HG03354 (cell line): ENCODE measurements around the gene RFNG.

Experiments
- ATAC-seq: cut with Tn5 transposase; IDR thresholded peaks from one replicate; pipeline ENCODE4 v1.9.1; 2021; ENCODE audit warnings: mild to moderate bottlenecking; ENCODE audit not compliant: unreplicated experiment, poor library complexity, severe bottlenecking

Gene RFNG, protein sequence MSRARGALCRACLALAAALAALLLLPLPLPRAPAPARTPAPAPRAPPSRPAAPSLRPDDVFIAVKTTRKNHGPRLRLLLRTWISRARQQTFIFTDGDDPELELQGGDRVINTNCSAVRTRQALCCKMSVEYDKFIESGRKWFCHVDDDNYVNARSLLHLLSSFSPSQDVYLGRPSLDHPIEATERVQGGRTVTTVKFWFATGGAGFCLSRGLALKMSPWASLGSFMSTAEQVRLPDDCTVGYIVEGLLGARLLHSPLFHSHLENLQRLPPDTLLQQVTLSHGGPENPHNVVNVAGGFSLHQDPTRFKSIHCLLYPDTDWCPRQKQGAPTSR

DNA sequence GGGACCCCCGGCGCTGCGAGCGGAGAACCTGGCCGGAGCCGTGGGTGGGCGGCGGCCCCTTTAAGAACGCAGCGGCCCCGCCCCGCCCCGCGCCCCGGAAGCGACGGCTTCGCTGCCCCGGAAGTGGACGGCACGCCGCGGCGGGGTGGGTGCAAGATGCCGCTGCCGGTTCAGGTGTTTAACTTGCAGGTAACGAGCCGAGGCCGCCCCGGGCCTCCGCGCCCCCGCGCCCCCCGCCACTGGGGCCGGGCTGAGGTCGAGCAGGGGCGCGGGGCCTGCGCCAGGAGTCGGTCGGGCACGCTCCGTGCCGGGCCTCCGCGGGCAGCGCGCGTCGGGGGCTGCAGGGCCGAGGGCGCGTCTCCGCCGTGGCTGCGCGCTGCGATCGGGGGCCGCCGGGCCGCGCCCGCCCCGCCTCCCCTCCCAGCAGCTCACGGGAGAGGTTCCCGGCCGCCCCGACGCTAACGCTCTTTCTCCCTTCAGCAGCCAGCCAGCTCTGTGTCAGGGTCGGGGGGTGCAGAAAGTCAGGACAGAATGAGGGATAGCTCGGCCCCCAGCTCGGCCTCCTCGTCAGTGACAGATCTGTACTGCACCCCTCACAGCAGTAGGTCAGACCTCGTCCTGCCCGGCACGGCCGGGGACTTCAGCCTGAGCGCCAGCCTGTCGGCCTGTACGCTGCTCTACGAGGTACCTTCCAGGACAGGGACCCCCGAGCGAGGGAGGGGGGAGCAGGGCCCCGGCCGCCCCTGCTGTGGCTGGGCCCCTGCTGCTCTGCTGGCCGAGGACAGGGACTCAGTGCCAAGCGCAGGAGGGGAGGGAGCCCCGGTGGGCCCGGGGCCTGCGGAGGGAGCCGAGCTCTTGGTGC, at the start of gene RFNG, which contains the start of gene GPS1:
TSS of gene RFNG (minus strand) at position 36 of the 862 bp plus-strand sequence. CDS start 45 bp downstream, outside the sequence.
TSS of gene GPS1 (plus strand) at position 123 of the 862 bp plus-strand sequence. CDS start at position 157, 34 bp downstream.
- peak; percentile 71 for ATAC-seq

DNA sequence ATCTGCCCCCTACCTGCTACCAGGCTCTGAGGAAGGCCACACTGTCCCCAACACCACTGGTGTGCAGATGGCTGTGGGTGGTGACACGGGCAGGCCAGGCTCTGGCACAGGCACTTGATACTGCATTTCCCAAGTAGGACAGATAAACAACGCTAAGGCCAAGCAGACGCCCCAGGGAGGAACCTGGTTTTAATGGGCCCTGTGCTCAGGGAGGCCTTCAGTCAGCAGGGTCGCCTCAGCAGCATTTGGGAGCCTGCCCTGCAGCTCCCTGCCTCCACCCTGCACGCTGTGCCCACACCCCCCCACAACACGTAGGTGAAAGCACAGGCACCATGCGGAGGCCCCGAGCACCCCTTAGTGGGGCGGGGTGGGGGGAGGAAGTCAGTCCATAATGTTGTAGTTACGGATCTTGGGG, 49.7 kb upstream of the RFNG start:
- ATAC-seq: no peak

DNA sequence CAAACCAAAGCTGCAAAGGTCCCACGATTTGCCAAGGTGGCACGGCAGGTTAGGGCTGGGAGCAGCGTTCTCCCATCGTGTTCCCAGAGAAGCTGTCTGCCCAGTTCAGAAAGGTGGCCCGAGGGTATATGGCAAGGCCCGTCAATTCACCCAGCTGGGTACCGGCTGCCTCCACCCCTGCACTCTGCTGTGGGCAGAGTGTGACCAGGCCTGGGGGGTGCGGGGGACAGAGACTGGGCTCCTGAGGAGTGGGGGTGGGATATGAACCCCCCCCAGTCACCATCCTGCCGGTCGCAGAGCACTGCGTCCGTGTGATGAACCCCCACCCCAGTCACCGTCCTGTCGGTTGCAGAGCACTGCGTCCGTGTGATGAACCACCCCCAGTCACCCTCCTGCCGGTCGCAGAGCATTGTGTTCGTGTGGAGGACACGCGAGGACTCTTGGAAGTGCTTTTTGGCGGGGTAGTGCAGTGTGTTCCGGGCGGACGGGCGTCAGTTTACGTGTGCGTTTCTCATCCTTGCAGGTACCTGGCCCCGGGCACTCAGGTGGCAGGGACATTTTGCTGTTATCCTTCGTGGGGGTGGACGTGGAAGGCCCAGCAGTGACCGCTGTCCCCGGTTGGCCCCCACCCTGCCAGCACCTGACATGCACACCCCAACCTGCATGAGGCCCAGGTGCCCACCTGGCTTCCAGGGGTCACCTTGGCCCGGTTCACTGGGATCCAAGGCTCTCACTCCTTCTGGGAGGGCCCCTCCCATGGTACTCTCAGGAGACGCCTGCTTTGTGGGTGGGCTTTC, 49.1 kb upstream of the RFNG start:
- no peak for ATAC-seq

DNA sequence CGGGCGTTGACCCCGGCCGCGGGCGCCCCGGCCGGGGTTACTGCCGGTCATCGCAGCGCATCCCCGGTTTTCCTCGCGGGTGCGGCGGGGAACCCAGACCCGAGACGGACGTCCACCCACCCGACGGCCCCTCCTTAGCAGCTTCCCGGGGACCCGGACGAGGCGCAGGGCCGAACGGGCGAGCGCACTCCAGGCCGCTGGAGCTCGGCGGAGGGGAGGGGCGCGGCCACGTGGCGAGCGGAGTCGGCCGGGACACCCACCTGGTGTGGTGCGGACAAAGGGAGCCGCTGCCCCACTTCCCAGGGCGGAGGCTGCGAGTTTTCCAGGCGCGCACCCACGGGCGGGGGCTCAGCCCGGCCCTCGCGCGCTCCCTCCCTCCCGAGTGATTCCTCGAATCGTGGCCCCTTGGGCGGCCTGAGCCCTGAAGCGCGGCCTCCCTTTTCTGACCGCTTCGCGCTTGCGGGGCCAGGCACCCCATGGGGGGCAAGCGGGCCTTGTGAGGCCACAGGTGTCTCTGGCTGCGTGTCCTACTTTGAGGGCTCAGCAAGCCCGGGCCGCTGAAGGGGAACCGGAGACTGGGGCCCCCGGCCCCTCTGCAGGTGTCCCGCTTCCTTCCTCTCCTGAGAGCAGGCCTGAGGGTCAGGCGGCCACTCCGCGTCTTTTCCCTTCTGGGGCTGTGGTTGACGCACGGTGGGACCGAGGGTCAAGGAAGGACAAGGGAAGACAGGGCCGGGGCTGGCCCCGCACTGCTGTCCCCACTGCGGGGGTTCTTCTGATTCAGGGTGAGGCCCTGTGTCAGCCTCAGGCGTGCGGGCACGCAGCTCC, 47.5 kb upstream of the RFNG start:
- peak; percentile 17 for ATAC-seq

DNA sequence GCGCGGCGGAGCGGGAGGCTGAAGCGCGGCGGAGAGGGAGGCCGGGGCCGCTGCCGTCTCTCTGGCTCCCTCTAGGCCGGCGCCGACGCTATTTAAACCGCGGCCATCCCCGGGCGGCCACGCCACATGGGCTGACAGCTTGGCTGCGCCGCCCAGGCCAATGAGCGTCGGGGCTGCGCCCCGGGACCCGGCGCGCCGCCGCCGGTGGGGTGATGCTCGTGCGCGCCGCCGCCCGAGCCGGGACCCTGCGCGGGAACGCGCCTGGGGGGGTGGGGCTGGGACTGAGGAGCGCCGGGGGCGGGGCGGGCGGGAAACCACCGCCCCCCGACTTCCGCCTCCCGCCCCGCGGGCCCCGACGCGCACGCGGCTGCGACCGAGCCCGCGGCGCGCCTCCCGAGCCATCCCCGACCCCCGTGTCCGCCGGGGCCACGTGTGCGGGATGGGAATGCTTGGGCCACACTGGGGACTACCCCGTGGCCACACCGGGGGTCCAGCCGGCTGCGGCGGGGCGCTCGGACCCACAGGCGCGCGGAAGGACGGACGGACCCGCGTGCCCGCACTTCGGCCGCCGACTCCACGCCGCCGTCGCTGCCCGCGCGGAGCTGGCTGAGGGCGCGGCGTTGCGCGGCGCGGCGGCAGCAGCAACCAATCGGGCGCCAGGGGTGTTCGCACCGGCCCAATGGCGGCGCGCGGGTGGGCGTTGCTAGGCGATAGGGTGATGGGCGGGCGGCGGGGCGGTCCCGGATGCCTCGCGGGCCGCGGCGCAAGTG, 46.7 kb upstream of the RFNG start, which contains the start of gene FASN:
TSS of gene FASN (minus strand) at position 68 of the 770 bp plus-strand sequence. CDS start 1,791 bp downstream, outside the sequence.
- peak; percentile 75 for ATAC-seq

DNA sequence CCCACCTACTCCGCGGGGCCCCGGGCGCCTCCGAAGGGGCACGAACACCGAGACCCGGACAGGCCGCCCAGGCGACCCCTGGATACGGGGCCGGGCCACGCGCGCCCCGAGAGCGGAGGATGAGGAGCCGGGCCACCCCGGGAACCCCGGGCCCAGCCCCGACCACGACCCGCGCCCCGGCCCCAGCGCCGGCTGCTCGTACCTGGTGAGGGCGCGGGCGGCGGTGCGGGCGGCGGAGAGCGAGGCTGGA, 46.2 kb upstream of the RFNG start:
- no peak for ATAC-seq

DNA sequence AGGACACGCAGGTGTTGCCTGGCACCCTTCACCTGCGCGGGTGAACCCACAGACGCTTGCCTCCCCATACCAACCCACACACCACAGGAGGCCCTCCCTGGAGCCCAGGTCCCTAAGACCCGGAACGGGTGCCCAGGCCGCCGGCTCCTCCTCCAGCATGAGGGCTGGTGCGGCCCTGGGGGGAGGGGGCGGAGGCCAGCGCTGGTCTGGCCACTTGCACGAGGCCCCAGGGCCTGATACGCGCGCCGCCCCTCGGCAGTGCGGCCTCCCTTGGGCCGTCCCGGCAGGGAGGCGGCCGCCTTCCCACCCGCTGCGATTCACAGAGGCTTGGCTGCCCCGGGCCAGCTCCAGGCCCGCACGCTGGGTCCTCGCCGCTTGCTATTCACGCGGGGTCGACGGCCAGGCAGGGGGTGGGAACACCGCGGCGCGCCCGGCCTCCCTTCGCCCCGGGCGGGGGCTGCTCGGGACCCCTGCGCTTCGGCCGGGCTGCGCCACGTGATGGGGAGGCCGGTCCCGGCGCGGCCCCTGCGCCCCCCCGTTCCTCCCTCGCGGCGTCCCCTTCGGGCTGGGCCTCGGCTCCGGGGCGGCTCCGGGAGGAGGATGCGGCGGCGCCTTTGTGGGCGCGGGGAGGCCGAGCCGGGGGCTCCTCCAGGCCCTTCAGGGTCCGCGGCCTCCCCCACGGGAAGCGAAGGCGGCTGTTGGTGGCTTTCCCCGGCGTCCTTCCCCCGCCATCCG, 45.7 kb upstream of the RFNG start:
- ATAC-seq: peak; percentile 0

DNA sequence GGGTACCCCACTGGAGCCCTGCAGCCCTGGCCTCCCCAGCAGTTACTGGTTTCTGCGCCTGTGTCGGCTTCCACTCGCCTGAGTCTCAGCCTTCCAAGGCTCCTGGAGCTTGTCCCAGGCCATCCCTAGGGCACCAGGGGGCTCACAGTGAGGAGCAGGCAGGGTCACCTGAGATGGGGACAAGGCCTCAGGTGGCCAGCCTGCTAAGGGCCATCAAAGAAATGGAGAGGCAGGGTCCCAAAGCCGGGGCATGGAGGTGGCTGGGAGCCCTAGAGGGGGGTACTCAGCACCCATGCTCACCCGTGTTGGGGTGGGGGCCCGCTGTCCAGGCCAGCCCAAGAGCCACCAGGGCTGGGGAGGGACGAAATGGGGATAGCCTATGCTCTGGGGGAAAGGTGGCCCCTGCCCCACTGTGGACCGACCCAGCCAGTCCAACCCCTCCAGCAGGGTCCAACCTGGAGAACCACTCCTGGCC, 45.1 kb upstream of the RFNG start:
- ATAC-seq: no peak

DNA sequence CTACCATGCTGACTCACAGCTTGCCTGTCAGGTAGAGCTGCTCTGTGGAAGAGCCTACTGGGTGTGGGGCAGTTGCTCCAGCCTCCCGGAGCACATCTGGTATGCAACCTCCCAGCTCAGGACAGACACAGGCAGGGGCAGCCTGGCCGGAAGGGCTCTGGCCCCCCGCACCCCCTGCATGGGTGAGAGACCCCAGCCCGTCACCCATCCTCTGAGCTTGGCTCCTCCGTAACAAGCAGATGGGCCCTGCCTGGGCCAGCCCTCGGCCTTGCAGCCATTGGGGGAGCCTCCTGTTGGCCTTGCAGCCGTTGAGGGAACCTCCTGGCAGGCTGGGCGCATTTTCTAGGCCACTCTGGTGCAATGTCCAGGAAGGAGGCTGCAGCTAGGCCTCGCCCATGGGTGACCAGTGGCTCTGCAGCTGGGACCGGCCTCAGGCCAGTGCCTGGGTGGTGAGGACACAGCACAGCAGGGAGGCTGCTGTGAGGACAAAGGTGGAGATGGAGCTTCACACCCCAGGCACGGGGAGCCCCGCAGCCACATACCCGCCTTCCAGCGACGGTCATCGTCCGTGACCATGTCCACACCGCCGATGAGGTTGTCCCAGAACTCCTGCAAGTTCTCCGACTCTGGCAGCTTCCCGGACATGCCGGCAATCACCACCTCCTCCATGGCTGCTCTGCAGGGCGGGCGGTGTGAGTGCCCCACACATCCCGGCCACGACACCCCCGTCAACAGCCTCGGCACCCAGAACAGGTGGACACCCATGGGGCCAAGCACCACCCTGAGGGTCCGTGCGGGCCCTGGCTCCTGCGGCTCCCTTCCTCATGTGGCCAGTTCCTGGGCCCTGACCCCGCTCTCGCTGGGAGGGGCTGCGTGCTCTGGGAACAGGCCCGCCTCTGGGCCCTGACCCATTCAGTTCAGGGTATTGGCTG, 44.4 kb upstream of the RFNG start:
- no peak for ATAC-seq

DNA sequence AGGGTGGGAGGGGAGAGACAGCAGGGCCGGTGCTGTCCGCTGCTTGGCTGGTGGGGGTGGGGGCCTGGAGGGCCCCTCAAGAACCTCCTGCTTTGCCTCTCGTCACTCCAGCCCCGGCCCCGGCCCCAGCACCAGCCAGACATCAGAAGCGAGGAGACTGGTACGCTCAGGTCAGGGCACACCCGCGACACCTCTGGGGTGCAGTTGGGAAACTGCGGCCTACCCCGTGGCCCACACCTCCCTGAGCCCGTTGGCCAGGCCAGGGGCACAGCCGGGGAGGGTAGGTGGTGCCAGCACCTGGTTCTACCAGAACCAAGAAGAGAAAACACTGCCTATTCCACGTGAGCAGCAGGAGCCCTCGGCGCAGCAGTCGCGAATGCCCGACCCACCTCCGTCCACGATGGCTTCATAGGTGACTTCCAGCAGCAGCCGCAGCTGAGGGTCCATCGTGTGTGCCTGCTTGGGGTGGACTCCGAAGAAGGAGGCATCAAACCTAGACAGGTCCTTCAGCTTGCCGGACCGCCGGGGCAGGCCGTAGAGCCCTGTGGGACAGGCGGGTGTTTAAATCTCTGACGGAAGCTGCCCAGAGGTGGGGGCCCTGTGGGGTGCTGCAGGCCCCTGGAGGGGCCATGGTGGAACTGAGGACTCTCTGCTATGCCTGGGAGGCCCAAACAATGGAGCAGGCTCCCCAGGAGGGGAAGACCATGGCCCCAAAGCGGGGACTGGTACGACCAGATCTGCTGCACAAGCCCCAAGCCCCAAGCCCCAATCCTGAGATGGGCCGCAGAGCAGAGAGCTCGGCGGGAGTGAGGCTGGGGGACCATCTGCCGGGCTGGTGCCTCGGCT, 43.5 kb upstream of the RFNG start:
- no peak for ATAC-seq

DNA sequence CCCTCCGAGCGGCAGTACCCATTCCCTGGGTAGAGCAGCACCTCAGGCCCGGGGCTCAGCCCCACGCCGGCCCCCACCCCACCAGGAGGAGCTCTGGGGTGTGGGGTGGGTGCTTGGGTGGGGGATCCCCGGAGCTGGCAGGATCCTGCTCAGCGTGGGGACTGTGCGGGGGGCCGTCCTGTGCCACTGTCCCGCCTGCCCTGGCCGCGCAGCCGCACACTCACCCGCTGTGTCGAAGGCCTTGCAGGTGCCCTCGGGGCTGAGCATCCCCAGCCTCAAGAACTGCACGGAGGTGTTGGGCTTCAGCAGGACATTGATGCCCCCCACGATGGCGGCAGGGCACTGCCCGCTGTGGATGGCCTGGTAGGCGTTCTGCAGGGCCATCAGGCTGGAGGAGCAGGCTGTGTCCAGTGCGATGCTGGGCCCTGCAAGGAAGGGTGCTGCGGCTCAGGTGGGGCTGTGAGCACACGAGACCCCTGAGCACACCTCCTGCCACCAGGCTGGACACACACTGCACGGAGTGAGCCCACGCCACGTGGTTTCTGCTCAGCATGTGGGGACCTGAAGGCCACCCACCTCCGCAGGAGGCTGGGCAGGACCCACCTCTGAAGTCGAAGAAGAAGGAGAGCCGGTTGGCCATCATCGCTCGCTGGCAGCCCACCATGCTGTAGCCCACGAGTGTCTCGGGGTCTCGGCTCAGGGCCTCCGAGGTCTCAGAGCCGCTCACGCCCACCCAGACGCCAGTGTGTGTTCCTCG, 41.6 kb upstream of the RFNG start:
- no peak for ATAC-seq

DNA sequence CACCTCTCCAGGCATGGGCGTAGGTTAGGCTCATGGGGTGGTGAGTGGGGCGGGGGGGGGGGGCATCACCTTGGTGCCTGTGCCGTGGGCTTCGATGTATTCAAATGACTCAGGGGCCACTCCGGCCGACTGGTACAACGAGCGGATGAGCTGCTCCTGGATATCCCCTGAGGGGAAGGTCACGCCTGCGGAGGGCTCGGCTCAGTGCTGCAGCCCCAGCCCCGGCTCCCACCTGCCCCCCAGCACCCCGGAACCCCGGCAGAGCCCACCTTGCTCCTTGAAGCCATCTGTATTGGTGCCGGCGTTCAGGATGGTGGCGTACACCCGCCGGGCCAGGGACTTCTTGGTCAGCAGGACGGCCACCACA, 41.0 kb upstream of the RFNG start:
- no peak for ATAC-seq

DNA sequence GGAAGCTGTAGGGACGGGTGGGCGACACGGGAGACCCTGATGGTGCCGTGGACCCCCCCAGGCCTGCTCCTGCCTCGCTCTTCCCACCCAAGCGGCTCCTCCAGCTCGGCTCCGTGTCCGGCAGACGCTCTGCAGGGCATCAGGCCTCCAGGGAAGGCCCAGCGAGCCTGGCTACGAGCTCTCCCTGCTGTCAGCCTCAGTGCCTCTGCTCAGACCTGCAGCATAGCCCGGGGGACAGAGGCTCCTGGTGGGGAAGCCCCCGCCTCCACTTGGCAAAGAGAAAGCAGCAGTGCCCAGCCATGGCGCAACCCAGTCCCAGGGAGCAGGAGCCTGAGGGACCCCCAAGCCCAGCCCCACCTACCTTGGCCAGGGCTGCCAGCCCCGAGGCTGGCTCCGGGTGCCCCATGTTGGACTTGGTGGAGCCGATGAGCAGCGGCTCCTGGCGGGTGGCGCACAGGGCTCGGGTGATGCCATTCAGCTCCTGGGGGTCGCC, 40.5 kb upstream of the RFNG start:
- no peak for ATAC-seq

DNA sequence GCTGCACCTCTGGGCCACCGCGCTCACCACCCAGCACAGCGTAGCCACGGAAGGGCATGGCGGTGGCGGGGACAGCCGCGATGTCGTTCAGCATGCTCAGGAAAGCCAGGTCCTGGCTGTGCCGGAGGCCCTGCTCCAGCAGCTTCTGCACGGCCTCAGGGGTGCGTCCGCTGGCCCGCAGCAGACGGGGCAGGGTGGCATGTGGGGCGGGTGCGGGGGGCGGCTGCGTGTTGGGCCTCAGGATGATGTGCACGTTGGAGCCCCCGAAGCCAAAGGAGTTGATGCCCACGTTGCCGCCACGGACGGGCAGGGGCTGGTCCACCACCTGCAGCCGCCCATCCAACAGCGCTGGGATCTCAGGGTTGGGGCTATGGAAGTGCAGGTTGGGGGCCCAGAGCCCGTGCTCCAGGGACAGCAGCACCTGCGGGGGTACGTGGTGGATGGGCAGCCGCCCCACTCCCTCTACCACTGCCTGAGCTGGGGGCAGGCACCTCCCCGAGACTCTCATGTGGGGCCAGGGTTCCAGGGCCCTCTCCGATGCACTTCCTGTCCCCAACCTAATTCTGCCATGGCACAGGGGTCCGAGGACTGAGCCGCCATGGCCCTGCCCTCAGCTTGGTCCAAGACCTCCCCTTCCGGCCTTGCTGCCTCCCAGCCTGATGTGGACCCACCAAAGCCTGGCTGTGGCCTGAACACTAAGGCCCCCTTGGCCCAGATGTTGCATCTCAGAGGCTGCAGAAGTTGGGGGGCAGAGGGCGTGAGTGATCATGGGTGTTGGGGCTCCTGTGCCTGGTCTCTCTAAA, 39.9 kb upstream of the RFNG start:
- ATAC-seq: no peak
